COLO829 (cell line): ENCODE data around the gene GGA1.
A peak's percentile ranks its signal among the peaks of the same experiment; 100 is the strongest.
"Not testable (repeated sequence)": the region's sequence is repeated elsewhere in the genome, so short reads cannot be mapped to it uniquely, and the experiment has no call there.

Source experiments
- DNase-seq: peaks from one replicate; pipeline ENCODE4 v3.0.0; 2012; ENCODE audit warnings: low spot score

GGA1 gene

DNA sequence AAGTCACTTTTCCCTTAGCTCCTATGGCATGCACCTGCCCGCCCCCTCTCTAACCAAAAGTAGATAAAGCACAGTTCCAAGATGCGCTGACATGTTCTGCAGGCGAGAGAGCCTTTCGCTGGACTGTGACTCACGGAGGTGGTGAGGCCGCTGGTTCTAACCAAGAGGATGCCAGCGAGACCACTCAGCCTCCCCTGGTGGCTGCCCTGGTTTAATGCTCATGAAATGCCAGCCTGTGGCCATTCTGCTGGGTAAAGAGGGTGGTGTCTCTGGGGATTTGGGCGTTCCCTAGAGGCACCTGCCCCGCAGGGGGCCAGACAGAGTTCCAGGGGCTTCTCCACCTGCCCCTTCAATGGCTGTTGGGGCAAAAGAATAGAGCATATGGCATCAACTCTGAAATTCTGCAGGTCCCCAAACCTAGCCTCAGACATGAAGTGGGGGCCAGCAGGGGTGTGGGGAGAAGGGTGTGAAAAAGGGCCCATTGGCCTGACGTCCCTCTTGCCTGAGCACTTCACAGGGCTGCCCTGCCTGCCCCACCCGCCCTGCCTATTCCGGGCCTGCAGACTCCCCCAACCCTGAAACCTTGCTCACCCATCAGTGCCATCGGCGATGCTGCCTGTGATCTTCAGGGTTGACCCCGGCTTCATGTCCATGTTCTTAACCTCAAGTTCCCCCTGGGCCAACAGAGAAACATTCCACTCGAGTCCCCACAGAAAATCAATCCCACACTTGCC is 37.2 kb upstream of the GGA1 start:
- no peak for DNase-seq

DNA sequence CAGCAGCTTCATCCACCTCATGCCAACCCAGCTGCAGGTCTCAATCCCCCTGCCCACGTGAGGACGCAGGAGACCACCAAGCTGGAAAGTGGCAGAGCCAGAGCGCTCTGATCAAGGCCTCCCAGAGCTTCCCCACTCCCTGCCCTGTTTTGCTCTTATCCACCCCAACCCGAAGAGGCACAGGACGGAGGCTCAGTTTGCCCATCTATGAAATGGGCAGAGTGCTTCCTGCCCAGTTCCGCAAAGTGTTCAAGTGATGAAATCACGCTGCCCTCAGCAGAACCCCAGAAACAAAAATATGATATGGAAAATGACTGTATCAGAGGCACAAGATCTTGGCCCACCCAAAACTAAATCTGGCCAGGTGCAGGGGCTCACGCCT is 36.7 kb upstream of the GGA1 start:
- DNase-seq: no peak

DNA sequence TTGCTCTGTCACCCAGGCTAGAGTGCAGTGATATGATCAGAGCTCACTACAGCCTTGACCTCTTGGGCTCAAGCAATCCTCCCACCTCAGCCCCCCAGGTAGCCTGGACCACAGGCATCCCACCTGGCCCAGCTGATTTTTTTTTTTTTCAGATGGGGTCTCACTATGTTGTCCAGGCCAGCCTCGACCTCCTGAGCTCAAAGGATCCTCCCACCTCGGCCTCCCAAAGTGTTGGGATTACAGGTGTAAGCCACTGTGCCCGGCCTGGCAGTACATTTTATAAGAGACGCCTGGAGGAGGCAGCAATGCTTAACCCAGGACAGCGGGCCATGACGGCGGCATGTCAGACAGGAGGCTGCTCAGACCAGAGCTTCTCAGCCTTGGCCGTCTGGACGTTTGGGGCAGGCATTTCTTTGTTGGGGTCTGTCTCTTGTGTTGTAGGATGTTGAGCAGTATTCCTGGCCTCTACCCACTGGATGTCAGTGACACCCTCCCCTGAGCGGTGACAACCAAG is 33.1 kb upstream of the GGA1 start:
- no peak for DNase-seq

DNA sequence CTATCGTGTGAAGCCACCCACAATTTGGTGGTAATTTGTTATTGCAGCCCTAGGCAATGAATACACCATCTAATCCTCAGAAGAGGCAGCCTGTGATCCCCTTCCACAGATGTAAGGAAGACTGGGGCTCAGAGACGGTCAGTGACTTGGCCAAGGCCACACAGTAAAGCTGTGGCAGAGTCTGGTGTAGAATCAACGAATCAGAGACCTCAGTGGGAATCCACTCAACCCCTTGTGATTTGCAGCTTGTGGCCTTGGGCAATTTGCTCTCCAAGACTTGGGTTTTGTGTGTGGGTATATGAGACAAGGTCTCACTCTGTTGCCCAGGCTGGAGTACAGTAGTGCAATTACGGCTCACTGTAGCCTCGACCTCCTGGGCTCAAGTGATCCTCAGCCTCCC is 30.6 kb upstream of the GGA1 start:
- DNase-seq: no peak

DNA sequence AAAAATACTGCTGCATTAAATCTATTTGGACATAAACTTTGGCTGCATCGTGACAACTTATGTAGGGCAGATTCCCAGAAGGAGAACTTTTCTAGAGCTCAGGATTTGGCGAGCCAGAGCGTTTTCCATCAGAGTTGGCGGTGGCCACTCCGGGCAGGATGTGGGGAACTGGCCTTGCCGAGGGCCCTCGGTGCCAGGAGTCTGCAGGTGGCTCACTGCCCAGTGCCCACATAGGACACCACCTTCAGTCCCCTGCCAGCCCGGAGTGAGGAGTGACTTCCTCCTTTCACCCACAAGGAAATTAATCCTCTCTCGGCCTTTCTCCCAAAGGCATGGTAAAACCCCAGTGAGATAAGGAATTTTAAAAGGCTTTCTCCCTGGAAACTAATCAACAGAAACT is 27.1 kb upstream of the GGA1 start:
- DNase-seq: no peak

DNA sequence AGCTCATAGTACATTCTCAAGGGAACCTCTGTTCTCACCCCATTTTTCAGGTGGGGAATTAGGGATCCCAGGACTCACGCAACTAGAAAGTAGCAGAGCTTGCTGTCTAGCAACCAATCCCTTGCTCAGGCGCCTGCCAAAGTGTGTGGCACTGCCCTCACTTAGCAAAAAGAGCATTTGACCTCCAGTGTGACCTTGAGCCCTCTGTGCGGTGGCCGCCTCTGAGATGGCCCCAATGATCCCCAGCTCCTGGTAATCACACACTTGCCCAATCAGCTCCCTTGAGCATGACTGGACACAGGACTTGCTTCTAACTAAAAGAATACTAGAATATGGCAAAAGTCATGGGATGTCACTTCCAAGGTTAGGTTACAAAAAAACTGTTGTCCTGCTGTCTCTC is 26.1 kb upstream of the GGA1 start:
- DNase-seq: no peak

DNA sequence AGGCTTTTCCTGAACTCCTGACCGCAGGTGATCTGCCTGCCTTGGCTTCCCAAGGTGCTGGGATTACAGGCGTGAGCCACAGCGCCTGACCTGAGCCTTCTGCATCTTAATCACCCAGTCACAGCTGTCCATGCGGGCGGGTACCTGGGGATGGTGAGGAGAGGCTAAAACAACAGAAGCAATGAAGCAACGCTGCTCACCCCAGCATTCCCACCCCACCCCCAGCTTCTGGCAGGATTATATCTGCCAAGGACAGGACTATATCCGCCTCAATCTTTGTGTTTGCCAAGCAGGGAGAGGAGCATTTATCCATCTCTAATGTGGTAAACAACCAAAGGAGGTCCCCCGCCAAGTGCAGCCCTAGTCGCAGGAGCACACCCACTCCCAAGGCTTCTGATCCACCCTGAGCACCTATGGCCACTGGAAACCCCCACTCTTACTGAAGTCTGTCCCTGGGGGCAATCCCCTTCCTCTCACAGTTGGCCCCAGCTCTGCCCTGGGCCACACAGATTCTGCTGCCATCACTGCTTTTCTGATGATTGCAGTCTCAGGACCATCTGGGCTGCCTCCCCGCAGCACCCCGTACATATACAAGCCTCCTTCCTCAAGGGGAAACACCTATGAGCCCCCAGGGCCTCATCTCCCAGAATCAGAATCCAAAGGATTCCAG is 20.0 kb upstream of the GGA1 start:
- no peak for DNase-seq

DNA sequence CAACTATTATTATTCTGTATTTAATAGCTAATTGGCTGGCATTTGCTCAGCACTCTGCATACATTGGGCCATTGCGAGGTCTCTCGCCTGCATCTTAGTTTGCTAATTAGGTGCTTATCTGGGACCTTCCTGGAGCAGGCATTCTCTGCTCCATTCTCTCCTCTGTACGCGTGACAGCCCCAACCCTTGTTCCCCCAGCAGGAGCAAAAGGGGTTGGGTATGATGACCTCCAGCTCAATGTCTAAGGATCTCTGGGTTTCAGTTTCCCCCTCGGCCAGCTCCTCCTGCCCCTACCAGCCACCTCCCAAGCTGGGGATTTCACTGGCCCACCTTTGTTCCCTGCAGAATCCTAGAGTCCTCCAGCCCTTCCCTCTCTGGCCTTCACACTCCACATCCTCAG is 19.0 kb upstream of the GGA1 start:
- no peak for DNase-seq

DNA sequence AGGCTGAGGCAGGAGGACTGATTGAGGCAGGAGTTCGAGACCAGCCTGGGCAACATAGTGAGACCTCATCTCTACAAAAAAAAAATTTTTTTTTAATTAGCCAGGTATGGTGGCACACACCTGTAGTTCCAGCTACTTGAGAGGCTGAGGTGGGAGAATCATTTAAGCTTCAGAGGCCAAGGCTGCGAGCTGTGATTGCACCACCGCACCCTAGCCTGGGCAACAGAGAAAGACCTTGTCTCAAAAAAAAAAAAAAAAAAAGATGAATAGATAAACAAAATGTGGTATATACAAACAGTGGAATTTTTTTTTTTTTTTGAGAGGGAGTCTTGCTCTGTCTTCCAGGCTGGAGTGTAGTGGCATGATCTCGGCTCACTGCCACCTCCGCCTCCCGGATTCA is 17.6 kb upstream of the GGA1 start:
- DNase-seq: not testable (repeated sequence)

DNA sequence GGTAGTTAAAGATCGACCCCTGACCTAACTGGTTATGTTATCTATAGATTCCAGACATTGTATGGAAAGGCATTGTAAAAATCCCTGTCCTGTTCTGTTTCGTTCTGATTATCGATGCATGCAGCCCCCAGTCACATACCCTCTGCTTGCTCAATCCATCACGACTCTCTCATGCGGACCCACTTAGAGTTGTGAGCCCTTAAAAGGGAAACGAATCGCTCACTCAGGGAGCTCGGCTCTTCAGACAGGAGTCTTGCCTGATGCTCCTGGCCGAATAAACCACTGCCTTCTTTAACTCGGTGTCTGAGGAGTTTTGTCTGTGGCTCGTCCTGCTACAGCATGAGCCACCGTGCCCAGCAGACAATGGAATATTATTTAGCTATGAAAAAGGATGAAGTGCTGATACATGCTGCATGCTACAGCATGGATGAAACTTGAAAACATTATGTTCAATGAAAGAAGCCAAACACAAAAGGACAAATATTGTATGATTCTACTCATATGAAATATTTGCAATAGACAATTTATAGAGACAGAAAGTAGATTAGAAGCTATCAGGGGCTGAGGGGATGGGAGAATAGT is 16.7 kb upstream of the GGA1 start:
- no peak for DNase-seq

DNA sequence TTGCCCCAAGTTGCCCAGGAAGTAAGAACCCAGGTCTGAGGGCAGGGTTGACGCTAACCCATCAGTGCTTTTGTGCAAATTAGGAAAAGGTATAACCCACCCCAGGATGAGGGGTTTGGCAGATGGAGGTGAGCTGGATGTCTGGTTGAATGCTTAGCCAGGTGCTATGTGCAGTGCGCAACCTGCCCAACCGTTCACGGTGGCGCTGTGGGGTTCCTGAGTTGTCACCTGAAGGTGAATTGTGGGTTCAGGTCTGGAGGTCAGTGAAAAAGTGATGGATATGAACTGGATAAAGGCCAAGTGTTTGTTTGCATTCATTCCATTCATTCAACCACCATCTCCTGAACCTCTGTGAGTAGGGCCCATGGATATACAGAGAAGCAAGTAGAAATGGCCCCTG is 14.4 kb upstream of the GGA1 start:
- DNase-seq: no peak

DNA sequence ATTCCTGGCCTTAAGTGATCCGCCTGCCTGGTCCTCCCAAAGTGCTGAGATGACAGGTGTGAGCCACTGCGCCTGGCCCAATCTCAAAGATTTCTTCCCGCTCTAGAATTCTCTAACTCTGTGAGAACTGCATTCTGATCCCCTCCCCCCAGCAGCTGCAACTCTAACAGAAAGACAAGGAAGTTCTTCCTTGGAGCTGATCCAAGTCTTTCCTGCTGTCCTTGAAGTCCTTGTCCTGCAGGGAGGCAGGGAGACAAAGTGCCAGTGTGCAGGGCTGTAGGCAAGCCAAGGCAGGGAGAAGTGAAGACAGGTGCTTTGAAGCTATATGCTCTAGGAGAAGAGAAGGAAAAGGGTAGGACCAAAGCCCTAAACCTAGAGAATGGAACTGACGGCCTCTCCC is 9.5 kb upstream of the GGA1 start:
- DNase-seq: no peak

DNA sequence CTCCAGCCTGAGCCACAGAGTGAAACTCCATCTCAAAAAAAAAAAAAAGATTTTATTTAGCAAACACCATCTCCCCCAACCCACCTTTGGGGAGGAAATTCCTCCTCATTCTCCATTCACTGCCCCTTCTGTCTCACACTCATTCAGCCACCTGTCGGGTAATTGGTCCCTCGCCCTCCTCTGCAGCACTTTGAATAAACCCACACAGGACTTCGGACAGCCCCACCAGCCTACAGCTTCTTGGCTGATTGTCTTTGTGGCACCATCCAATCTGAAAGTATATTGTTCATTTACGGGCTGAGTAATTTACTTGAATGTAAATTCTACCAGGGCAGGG is 7.5 kb upstream of the GGA1 start:
- DNase-seq: no peak

DNA sequence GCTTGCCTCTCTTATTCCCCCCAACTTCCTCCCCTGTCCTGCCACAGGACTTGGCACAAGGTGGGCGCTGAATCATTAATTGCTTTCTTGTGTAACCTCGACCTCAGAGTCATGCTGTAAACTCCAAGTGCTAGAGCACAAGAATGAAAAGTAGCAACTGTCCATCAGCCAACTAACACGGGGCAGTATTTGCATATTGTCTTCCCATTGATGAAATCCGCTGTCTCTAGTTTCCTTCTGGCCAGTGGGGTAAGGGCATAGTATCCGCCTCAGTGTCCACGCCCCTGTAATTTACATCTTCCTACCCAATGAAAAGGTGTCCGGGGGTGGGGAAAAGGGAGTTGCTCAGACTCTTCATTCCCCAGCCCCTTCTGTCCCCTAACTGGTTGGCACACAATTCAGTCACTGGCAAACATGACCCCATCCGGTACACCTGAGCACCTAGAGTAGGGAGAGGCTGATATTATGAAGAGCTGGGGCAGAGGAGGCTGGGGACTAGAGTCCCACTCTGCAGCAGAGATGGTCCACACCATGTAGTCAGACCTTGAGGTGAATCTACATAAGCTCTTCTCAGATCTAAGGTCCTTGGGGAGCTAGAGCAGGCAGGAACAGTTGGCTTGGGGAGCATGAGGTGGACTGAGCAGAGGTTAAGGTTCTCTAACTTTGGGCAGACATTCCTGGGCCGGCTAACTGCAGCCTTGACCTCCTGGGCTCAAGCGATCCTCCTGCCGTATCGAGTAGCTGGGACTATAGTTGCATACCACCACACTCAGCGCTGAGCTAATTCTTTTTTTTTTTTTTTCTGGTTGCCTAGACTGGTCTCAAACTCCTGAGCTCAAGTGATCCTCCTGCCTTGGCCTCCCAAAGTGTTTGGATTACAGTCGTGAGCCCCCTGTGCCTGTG is 6.8 kb upstream of the GGA1 start:
- no peak for DNase-seq

DNA sequence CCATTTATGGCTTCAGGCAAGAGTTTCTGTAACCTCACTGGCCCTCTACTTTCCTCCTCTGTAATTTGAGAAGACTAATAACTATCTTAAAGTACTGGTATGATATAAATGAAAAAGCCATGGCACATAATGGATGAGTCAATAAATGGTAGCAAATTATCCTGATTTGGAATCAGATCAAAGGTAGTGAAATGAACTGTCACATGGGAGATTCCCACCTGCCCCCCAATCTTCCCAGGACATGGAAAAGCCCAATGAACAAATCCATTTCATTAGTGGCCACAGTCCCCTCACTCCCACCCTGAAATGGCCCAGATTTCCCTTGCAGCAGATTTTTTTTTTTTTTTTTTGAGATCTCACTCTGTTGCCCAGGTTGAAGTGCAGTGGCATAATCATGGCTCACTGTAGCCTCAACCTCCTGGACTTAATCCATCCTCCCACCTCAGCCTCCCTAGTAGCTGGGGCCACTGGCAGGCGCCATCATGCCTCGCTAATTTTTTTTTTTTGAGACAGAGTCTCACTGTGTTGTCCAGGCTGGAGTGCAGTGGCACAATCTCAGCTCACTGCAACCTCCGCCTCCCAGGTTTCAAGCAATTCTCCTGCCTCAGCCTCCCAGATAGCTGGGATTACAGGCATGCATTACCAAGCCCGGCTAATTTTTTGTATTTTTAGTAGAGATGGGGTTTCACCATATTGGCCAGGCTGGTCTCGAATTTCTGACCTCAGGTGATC is 5.9 kb upstream of the GGA1 start:
- DNase-seq: not testable (repeated sequence)

DNA sequence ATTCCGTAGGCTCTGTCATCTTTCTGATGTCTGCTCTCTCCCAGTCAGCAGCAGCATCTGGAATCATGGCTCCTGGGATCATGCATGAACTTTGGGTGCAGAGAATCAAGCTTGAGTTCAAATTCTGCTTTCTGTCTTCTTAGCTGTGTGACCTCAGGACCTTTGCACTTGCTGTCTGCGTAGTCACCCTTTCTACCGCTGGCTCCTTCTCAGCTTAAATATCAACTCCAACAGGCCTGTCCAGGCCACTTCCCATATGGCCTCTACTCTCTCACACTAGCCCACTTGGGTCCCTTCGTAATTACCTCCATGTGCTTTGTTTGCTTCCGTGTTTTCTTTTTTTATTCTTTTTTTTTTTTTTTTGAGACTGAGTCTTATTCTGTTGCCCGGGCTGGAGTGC is 4.6 kb upstream of the GGA1 start:
- DNase-seq: no peak

DNA sequence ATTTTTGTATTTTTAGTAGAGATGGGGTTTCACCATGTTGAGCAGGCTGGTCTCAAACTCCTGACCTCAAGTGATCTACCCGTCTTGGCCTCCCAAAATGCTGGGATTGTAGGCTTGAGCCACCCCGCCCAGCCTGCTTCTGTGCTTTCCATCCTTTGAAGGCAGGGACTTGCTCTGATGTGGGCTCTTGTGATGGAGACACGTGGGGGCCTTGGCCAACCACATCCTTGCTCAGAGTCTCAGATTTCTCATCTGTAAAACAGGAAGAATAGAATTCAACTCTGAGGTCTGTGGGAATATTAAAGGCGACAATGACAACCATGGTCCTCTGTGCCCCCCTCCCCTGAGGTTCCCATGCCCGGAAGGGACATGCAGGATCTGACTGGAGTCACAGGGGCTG is 3.8 kb upstream of the GGA1 start:
- no peak for DNase-seq

DNA sequence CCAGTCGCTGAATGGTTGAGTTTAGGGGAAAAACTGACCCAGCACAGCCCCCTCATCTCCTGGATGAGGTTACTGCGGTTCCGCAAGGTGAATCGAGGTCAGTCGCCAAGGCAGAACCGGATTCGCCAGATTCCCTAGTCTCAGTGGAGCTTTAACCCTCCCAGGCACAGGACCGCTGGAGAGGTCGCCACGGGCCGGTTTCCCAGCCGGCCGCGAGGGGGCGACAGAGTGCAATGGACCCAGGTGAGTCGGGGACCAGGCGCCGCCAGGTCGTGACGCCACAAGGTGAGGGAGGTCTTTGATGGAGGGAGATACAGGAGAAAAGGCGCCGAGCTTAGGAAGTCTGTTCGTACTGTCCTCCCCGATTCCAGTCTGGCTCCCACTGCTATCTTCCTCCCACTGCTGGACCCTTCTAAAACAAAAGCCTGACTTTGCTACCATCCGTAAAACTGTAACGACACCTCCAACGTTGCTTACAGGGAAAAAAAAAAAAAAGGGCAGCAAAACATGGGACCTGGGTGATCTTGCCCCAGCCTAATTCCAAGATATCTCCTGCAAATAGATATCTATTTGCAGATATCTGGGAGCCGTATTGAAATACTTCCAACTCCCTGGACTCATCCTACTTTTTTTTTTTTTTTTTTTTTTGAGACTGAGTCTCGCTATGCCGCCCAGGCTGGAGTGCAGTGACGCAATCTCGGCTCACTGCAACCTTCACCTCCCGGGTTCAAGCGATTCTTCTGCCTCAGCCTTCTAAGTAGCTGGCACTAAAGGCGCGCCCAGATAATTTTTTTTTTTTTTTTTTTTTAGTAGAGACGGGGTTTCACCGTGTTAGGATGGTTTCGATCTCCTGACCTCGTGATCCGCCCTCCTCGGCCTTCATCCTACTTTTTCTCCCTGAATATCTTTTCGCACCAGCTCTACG is 1.4 kb upstream of the GGA1 start:
- DNase-seq: peak; percentile 76

DNA sequence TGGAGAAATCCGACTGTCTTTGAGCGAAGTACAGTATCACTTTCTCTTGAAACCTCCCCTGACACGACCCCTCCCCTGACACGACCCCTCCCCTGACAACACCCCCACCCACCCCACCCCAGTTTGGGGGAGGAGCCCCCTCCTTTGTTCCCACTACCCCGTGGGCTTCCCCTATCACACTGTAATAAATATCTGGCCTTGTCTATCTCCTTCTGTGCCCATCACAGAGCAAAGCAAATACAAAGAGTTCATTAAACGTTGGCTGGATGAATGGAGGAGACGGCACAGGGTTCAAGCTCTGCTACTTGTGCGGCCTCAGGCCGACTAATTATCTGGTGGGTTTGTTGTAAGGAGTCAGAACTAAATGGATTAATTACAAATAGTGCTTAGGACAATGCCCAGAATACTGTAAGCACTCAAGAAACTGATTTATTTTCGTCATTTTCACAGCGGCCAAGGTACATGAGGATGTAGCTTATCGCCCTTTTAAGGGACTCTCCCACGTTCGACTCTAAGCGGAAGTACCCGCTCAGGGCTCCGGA is 628 bp upstream of the GGA1 start:
- no peak for DNase-seq
